Keratinocyte (primary cell): ENCODE data around the gene FAXC. TPM values are rescaled to one million over a fixed set of nuclear protein-coding genes. Genes with fewer than 3 reads are reported as not detected.

Source experiments
- DNase-seq: peaks from one replicate; pipeline ENCODE4 v3.0.0-alpha.2; 2011; ENCODE audit warnings: low read depth, missing footprints, low spot score
- FAIRE-seq: peaks from 2 replicates; lab custom pipeline; 2011; peaks lifted over from hg19 to GRCh38; lab: Jason Lieb, UNC
- H2AFZ ChIP-seq: 2 replicates; pipeline ENCODE4 v1.6.0; 2012; ENCODE audit warnings: low read length, control low read depth, inconsistent platforms; ENCODE audit not compliant: control insufficient read depth
- H3K27ac ChIP-seq: 2 replicates; pipeline ENCODE4 v1.5.1; 2011; ENCODE audit warnings: low read length; ENCODE audit not compliant: control insufficient read depth, insufficient read depth
- H3K27me3 ChIP-seq: 3 replicates; pipeline ENCODE4 v1.6.0; 2011; ENCODE audit warnings: low read length; ENCODE audit not compliant: control insufficient read depth, insufficient read depth; ENCODE audit errors: extremely low read depth
- H3K36me3 ChIP-seq, 2 experiments: 2 replicates in 1 of 2; 3 replicates in 1 of 2; pipeline ENCODE4 v1.5.1; 2011; ENCODE audit warnings: low read length in 2 of 2, mild to moderate bottlenecking in 1 of 2; ENCODE audit not compliant: control insufficient read depth in 2 of 2, insufficient read depth in 2 of 2; ENCODE audit errors: extremely low read depth in 1 of 2
- H3K4me1 ChIP-seq: 3 replicates; pipeline ENCODE4 v1.5.1; 2011; ENCODE audit warnings: low read length; ENCODE audit not compliant: control insufficient read depth, insufficient read depth; ENCODE audit errors: extremely low read depth
- H3K4me2 ChIP-seq: 3 replicates; pipeline ENCODE4 v1.6.0; 2011; ENCODE audit warnings: low read depth, low read length; ENCODE audit not compliant: control insufficient read depth, insufficient read depth; ENCODE audit errors: extremely low read depth
- H3K4me3 ChIP-seq, 3 experiments: fragments of 200-600 bp in 1 of 3; sonication (generic) in 1 of 3; 2 replicates in 2 of 3; 3 replicates in 1 of 3; pipeline ENCODE4 v1.5.1; 2011 to 2016; ENCODE audit warnings: low read length in 3 of 3, mild to moderate bottlenecking in 3 of 3, control low read depth in 2 of 3, inconsistent platforms in 1 of 3, low read depth in 1 of 3, mixed read lengths in 1 of 3, mixed run types in 1 of 3, moderate library complexity in 1 of 3; ENCODE audit not compliant: control insufficient read depth in 2 of 3, insufficient read depth in 2 of 3; ENCODE audit errors: extremely low read depth in 1 of 3
- H3K79me2 ChIP-seq: 2 replicates; pipeline ENCODE4 v1.6.0; 2012; ENCODE audit warnings: low read length; ENCODE audit not compliant: control insufficient read depth, insufficient read depth
- H3K9ac ChIP-seq: 3 replicates; pipeline ENCODE4 v1.6.0; 2011; ENCODE audit warnings: low read length; ENCODE audit not compliant: control insufficient read depth, insufficient read depth; ENCODE audit errors: extremely low read depth
- H3K9me1 ChIP-seq: 3 replicates; pipeline ENCODE4 v1.6.0; 2011; ENCODE audit warnings: low read length; ENCODE audit not compliant: control insufficient read depth, insufficient read depth; ENCODE audit errors: extremely low read depth
- H3K9me3 ChIP-seq: 2 replicates; pipeline ENCODE4 v1.5.1; 2012; ENCODE audit warnings: low read depth, low read length; ENCODE audit not compliant: control insufficient read depth
- H4K20me1 ChIP-seq: 3 replicates; pipeline ENCODE4 v1.6.0; 2011; ENCODE audit warnings: low read length; ENCODE audit not compliant: control insufficient read depth, insufficient read depth; ENCODE audit errors: extremely low read depth
- CTCF ChIP-seq, 3 experiments: IDR thresholded peaks in 1 of 3; conservative IDR thresholded peaks in 1 of 3; optimal IDR thresholded peaks in 1 of 3; 2 replicates in 2 of 3; 3 replicates in 1 of 3; pipeline versions ENCODE3 to v1.5.1; 2011; ENCODE audit warnings: low read length in 3 of 3, mild to moderate bottlenecking in 3 of 3, moderate library complexity in 2 of 3, control low read depth in 1 of 3, inconsistent platforms in 1 of 3; ENCODE audit not compliant: insufficient read depth in 2 of 3; ENCODE audit errors: extremely low read depth in 1 of 3
- EZH2 ChIP-seq: IDR thresholded peaks from one replicate; pipeline ENCODE4 v1.6.1; 2012; ENCODE audit warnings: inconsistent platforms, mild to moderate bottlenecking, low read length, moderate library complexity
- dilution Hi-C: fragments of 300-500 bp; cut with MboI; formaldehyde crosslinking; loops from one replicate; pipeline ENCODE4 v1.7.0; 2020; ENCODE audit warnings: low sequenced_read_pairs; ENCODE audit not compliant: extremely low pct_ligation_motif_present
- polyA plus RNA-seq, 5 experiments: library from polyadenylated mRNA; depleted of rRNA in 3 of 5; stranded (reverse) in 3 of 5; stranded (forward) in 1 of 5; unstranded in 1 of 5; fragments of >200 nt; gene quantifications; 1 replicate in 1 of 5; 2 replicates in 3 of 5; 3 replicates in 1 of 5; pipeline versions ENCODE4 v1.2.1 to v1.2.3, GENCODE V29; 2011 to 2012; ENCODE audit warnings: missing spikeins in 2 of 5, low read depth in 1 of 5, low replicate concordance in 1 of 5

FAXC gene
- polyA plus RNA-seq, 1 donor (not counting 4 experiments of a cell fraction or from before 2014, with no cell fraction given), result 8.3 TPM

GRCh38 chr6:99287523-99287922 is 62.0 kb downstream of the FAXC start:
- Histone ChIP-seq H3K79me2 (no peaks in the 10 kb centered on the region), H3K36me3 (no peaks in the 10 kb centered on the region), H3K9me1 (no peaks in the 10 kb centered on the region), H3K9ac (no peak overlapping the region), H3K4me3 (no peak overlapping the region), H3K9me3 (no peaks in the 10 kb centered on the region), H3K4me1 (no peaks in the 10 kb centered on the region), H2AFZ (no peak overlapping the region), H3K27ac (no peak overlapping the region), H3K27me3 (no peaks in the 10 kb centered on the region), H3K4me2 (no peak overlapping the region), H4K20me1 (no peaks in the 10 kb centered on the region)
- TF ChIP-seq CTCF (optimal IDR thresholded peaks at IDR 0.05 in 1 of 3, IDR thresholded peaks at IDR 0.05 in 1 of 3, conservative IDR thresholded peaks at IDR 0.05 in 1 of 3; ENCODE audit: extremely low read depth in 1 of 3, insufficient read depth in 2 of 3, low read length in 3 of 3), result no peak
- FAIRE-seq (no peak), DNase-seq (no peak)
- dilution Hi-C loops, result no loop called here

- Histone ChIP-seq H3K36me3 (no peaks in the 10 kb centered on the region), H3K4me2 (no peak overlapping the region), H4K20me1 (no peaks in the 10 kb centered on the region), H3K9ac (no peak overlapping the region), H3K4me1 (no peaks in the 10 kb centered on the region), H3K27ac (no peak overlapping the region), H3K79me2 (no peaks in the 10 kb centered on the region), H2AFZ (no peak overlapping the region), H3K9me1 (no peaks in the 10 kb centered on the region), H3K4me3 (no peak overlapping the region), H3K27me3 (no peaks in the 10 kb centered on the region), H3K9me3 (no peaks in the 10 kb centered on the region)
- dilution Hi-C loops, result no loop called here
- DNase-seq (no peak), FAIRE-seq (no peak)
- TF ChIP-seq EZH2 (no peak), CTCF (optimal IDR thresholded peaks at IDR 0.05 in 1 of 3, IDR thresholded peaks at IDR 0.05 in 1 of 3, conservative IDR thresholded peaks at IDR 0.05 in 1 of 3; ENCODE audit: extremely low read depth in 1 of 3, insufficient read depth in 2 of 3, low read length in 3 of 3) (no peak)
Observed at GRCh38 chr6:99285881-99286280, 63.6 kb downstream of the FAXC start.
